IPS-15b (cell line): ENCODE results near the gene RPP25.

Experiments used
- H3K27me3 ChIP-seq: one replicate; pipeline ENCODE4 v1.6.1; 2013; ENCODE audit warnings: low read length; ENCODE audit not compliant: control insufficient read depth, insufficient read depth
- H3K36me3 ChIP-seq: one replicate; pipeline ENCODE4 v1.6.1; 2013; ENCODE audit warnings: low read length; ENCODE audit not compliant: control insufficient read depth, insufficient read depth
- H3K4me1 ChIP-seq: one replicate; pipeline ENCODE4 v1.6.1; 2013; ENCODE audit warnings: mild to moderate bottlenecking, low read length; ENCODE audit not compliant: control insufficient read depth, insufficient read depth
- H3K4me3 ChIP-seq: one replicate; pipeline ENCODE4 v1.5.1; 2013; ENCODE audit warnings: low read depth, low read length
- H3K9ac ChIP-seq: one replicate; pipeline ENCODE4 v1.6.1; 2013; ENCODE audit warnings: low read depth, mild to moderate bottlenecking, low read length
- H3K9me3 ChIP-seq: one replicate; pipeline ENCODE4 v1.6.1; 2013; ENCODE audit warnings: mild to moderate bottlenecking, low read length; ENCODE audit not compliant: control insufficient read depth, insufficient read depth

RPP25 gene

DNA sequence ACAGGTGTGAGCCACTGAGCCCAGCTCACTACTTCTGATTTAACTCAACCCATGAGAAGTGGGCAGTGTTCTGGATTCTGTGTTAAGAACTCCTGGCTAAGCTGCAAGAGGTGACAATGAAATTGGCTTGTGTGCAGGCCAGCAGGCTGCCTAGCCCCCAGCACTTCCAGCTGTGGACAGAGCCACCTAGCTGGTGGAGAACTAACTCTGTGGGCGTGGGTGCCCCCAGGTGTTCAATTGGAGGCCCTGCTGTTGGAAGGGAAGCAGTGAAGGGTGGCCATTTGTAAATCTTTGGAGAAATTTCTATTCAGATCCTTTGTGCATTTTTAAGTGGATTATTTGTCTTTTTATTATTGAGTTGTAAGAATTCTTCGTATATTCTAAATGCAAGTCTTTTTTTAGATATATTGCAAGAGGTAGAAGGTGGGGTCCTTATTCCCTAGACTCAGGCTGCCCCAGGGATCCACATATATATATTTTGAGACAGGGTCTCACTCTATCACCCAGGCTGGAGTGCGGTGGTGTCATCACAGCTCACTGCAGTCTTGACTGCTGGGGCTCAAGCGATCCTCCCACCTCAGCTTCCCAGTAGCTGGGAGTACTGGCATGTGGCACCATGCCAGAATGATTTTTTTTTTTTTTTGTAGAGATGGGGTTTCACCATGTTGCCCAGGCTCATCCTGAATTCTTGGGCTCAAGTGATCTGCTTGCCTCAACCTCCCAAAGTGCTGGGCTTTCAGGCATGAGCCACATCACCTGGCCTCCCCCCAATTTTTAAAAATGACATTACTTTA, 31.6 kb upstream of the RPP25 start:
- Histone ChIP-seq H3K36me3 (no peaks in the 10 kb centered on the region), H3K4me3 (no peak overlapping the region), H3K9ac (no peak overlapping the region), H3K9me3 (no peaks in the 10 kb centered on the region), H3K4me1 (no peaks in the 10 kb centered on the region), H3K27me3 (peaks cover 2% of the 10 kb centered on the region)

GRCh38 chr15:74983725-74984231, 27.2 kb upstream of the RPP25 start:
- no peaks in the 10 kb centered on the region for H3K27me3 ChIP-seq
- no peaks in the 10 kb centered on the region for H3K9me3 ChIP-seq
- H3K4me3 ChIP-seq = no peak overlapping the region
- H3K4me1 ChIP-seq = peaks cover 3% of the 10 kb centered on the region
- H3K36me3 ChIP-seq = no peaks in the 10 kb centered on the region
- no peak overlapping the region for H3K9ac ChIP-seq

DNA sequence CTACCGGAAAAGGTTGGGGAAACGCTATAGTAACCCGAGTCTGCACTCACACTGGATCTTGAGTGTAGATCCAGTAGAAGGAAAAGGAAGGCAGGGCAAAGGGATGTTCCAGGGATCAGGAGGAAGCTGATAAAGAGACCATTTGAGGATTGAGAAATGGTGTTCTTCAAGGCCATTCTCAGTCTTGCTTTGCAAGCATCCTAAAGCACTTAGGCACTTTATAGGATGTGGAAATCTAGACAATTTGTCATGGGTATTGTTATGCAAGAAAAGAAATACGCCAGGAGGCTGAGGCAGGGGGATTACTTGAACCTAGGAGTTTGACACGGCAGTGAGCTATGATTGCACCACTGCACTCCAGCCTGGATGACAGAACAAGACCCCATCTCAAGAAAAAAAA, 25.6 kb upstream of the RPP25 start:
- Histone ChIP-seq H3K9ac (no peak overlapping the region), H3K4me3 (no peak overlapping the region), H3K36me3 (no peaks in the 10 kb centered on the region), H3K27me3 (no peaks in the 10 kb centered on the region), H3K4me1 (peaks cover 5% of the 10 kb centered on the region), H3K9me3 (no peaks in the 10 kb centered on the region)

DNA sequence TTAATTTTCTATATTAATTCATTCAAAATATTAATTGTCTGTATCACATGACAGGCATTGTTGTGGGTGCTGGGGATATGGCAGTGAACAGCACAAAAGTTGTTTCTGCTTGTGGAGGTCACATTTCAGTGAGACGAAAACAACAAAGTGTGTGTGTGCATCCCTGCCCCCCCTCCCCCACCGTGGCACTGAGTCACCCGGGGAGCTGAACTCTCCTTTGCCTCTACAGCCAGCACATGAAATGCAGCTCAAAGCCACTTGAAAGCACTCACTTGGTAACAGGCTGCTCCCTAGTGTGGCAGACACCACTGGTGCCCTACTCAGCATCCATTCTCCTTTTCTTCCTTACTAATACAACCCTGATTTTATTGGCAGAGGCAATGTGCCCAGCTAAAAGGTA, 21.9 kb upstream of the RPP25 start:
- Histone ChIP-seq H3K9ac (no peak overlapping the region), H3K36me3 (no peaks in the 10 kb centered on the region), H3K9me3 (no peaks in the 10 kb centered on the region), H3K4me1 (peaks cover 5% of the 10 kb centered on the region), H3K27me3 (no peaks in the 10 kb centered on the region), H3K4me3 (no peak overlapping the region)

DNA sequence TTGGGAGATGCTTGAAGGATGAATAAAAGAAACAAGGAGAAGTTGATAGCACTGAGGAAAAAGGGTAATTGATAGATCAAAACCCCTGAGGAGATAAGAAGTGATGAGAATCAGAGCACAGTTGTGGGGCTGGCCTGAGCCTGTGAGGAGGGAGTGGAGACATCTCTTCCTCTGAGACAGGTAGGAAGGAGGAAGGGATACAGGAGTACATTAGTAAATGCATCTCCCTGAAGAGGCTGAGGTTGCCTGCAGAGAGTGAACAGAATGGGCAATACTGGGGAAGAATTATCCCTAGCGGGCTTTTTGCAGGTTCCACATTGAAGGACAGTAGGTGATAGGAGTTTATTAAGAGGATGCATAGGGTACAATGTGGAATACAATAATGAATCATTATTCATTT, 21.5 kb upstream of the RPP25 start:
- Histone ChIP-seq H3K27me3 (no peaks in the 10 kb centered on the region), H3K9me3 (no peaks in the 10 kb centered on the region), H3K4me1 (peaks cover 5% of the 10 kb centered on the region), H3K9ac (no peak overlapping the region), H3K4me3 (no peak overlapping the region), H3K36me3 (no peaks in the 10 kb centered on the region)

GRCh38 chr15:74977599-74977998, 21.0 kb upstream of the RPP25 start:
- Histone ChIP-seq H3K36me3 (no peaks in the 10 kb centered on the region), H3K27me3 (no peaks in the 10 kb centered on the region), H3K4me3 (no peak overlapping the region), H3K9me3 (no peaks in the 10 kb centered on the region), H3K9ac (no peak overlapping the region), H3K4me1 (peaks cover 5% of the 10 kb centered on the region)

GRCh38 chr15:74976159-74976558, 19.6 kb upstream of the RPP25 start:
- Histone ChIP-seq H3K9ac (no peak overlapping the region), H3K4me1 (peaks cover 5% of the 10 kb centered on the region), H3K27me3 (no peaks in the 10 kb centered on the region), H3K4me3 (no peak overlapping the region), H3K36me3 (no peaks in the 10 kb centered on the region), H3K9me3 (no peaks in the 10 kb centered on the region)

DNA sequence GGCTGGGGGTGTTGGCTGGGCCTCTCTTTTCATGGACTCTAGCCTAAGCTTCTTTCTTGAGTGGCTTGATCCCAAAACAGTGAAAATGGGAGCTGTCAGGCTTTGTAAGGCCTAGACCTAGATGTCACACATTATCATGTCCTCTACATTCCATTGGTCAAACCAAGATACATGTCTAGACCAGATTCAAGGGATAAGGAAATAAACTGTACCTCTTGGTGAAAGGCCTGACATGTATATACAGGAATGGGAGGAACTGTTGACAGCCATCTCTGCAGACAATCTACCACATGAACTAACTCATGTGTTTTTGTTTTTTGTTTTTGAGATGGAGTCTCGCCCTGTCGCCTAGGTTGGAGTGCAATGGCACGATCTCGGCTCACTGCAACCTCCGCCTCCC, 11.1 kb upstream of the RPP25 start:
- Histone ChIP-seq H3K9me3 (no peaks in the 10 kb centered on the region), H3K36me3 (no peaks in the 10 kb centered on the region), H3K4me1 (no peaks in the 10 kb centered on the region), H3K4me3 (no peak overlapping the region), H3K27me3 (no peaks in the 10 kb centered on the region), H3K9ac (no peak overlapping the region)

DNA sequence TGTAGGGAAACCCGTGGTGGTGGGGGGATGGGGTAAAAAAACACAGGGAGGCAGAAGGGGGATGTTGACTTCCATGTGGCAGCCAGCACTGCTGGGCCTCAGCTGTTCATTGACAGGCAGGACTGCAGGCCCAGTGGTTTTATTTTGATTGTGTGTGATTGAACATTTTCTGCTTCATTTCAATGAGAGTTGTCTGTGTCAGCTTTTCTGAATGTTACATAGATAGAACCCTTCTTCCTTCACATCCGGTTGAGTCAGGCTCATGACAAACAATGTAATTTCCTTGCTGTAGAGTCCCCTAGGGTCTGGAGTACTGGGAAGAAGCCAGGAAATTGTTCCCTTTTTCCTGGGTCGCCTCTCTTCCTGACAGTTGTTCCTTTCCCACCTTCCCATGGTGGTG, 8.2 kb upstream of the RPP25 start:
- no peak overlapping the region for H3K4me3 ChIP-seq
- H3K4me1 ChIP-seq = no peaks in the 10 kb centered on the region
- H3K9ac ChIP-seq = no peak overlapping the region
- H3K27me3 ChIP-seq = peaks cover 7% of the 10 kb centered on the region
- no peaks in the 10 kb centered on the region for H3K9me3 ChIP-seq
- no peaks in the 10 kb centered on the region for H3K36me3 ChIP-seq

DNA sequence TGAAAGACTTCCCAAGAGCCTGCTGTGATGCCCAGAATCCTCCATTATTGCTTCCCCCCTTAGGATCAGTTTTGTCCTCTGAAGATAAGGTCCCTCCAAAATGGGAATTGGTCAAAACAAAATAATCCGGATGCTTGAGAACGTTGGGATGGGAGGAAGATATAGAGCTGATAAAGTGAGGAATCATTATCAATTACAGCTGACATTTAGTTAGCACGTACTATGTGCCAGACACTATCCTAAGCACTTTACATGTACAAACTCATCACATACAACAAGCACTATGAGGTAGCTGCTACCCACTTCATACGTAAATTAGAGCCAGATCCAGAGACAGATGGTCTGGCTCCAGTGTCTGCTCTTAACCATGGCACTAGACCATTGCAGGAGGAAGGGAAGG, 6.6 kb upstream of the RPP25 start:
- Histone ChIP-seq H3K36me3 (no peaks in the 10 kb centered on the region), H3K4me1 (no peaks in the 10 kb centered on the region), H3K9ac (no peak overlapping the region), H3K4me3 (no peak overlapping the region), H3K9me3 (no peaks in the 10 kb centered on the region), H3K27me3 (peaks cover 16% of the 10 kb centered on the region)

DNA sequence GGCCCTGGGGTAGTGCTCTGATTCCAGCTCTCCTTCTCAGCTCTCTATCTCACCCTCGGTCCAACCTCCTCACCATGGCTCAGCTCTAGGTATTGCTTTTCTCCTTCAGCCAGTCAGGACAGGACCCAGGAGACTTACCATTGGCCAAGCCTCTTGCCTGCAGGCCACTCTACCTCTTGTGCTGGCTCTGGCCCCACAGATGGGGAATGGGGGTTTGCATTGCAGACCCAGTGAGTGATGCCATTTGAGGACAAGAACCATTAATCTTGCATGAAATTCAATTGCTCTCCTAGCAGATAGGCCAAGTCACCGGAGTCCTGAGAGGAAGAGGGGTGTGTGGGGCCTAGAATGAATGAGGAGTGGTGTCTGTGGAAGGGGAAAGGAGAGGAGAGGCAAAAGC, 6.1 kb upstream of the RPP25 start:
- Histone ChIP-seq H3K4me1 (no peaks in the 10 kb centered on the region), H3K9me3 (no peaks in the 10 kb centered on the region), H3K9ac (no peak overlapping the region), H3K4me3 (no peak overlapping the region), H3K36me3 (no peaks in the 10 kb centered on the region), H3K27me3 (peaks cover 16% of the 10 kb centered on the region)

DNA sequence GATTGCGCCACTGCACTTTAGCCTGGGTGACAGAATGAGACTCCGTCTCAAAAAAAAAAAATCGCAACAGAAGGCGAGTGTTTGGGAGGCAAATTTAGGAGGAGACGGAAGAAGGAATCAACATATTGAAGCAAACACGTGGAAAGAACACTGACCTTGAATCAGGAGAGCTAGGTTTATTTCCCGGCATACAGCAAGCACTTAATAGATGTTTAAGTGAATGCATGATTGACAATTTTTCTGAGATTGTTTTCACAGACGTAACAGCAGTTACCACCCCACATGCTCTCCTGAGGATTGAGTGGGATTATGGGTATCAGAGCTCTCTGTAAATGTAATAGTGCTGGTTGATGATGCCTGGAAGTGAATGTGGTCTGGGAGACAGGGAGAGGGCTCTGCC, 5.6 kb upstream of the RPP25 start:
- Histone ChIP-seq H3K9me3 (no peaks in the 10 kb centered on the region), H3K36me3 (no peaks in the 10 kb centered on the region), H3K9ac (no peak overlapping the region), H3K27me3 (peaks cover 16% of the 10 kb centered on the region), H3K4me3 (no peak overlapping the region), H3K4me1 (no peaks in the 10 kb centered on the region)
